GM23338 (cell line): ENCODE measurements around the gene B3GALT5. TPM values are rescaled to one million over a fixed set of nuclear protein-coding genes. Genes with fewer than 3 reads are reported as not detected.
"Not testable (repeated sequence)": the region's sequence is repeated elsewhere in the genome, so short reads cannot be mapped to it uniquely, and the experiment has no call there.

ENCODE experiments used
- ATAC-seq: fragments of 200-7000 bp; cut with Tn5 transposase; 3 replicates; pipeline ENCODE4 v1.9.1; 2020
- DNase-seq: peaks from one replicate; pipeline ENCODE4 v3.0.0-alpha.2; 2015; ENCODE audit warnings: low spot score
- H2AFZ ChIP-seq: fragments of 200-600 bp; sonication (generic); 2 replicates; pipeline ENCODE4 v1.8.0; 2016; ENCODE audit warnings: antibody characterized with exemption, mild to moderate bottlenecking, moderate library complexity
- H3F3A ChIP-seq: fragments of 200-600 bp; sonication (generic); replicated peaks from 2 replicates; pipeline ENCODE4 v1.8.0; 2017; ENCODE audit warnings: antibody characterized with exemption, mixed run types, low read depth
- H3K27ac ChIP-seq: fragments of 200-600 bp; sonication (generic); 2 replicates; pipeline ENCODE4 v1.6.1; 2016; ENCODE audit warnings: low read depth
- H3K27me3 ChIP-seq: fragments of 200-600 bp; sonication (generic); 2 replicates; pipeline ENCODE4 v1.8.0; 2016; ENCODE audit warnings: mild to moderate bottlenecking, mixed run types, moderate library complexity; ENCODE audit not compliant: insufficient read depth
- H3K36me3 ChIP-seq: fragments of 200-600 bp; sonication (generic); 2 replicates; pipeline ENCODE4 v1.8.0; 2016; ENCODE audit warnings: mild to moderate bottlenecking; ENCODE audit not compliant: insufficient read depth
- H3K4me1 ChIP-seq: fragments of 200-600 bp; sonication (generic); 2 replicates; pipeline ENCODE4 v1.8.0; 2016; ENCODE audit warnings: mild to moderate bottlenecking, moderate library complexity; ENCODE audit not compliant: insufficient read depth
- H3K4me2 ChIP-seq: fragments of 200-600 bp; sonication (generic); 2 replicates; pipeline ENCODE4 v1.7.1; 2017; ENCODE audit warnings: mixed run types
- H3K4me3 ChIP-seq: fragments of 200-600 bp; sonication (generic); 2 replicates; pipeline ENCODE4 v1.6.1; 2016; ENCODE audit warnings: mixed run types
- H3K79me2 ChIP-seq: fragments of 200-600 bp; sonication (generic); replicated peaks from 2 replicates; pipeline ENCODE4 v1.8.0; 2017; ENCODE audit warnings: mild to moderate bottlenecking; ENCODE audit not compliant: insufficient read depth
- H3K9me2 ChIP-seq: fragments of 200-600 bp; sonication (generic); 2 replicates; pipeline ENCODE4 v1.8.0; 2017; ENCODE audit not compliant: insufficient read depth
- H4K20me1 ChIP-seq: fragments of 200-600 bp; sonication (generic); replicated peaks from 2 replicates; pipeline ENCODE4 v1.8.0; 2017; ENCODE audit warnings: mild to moderate bottlenecking; ENCODE audit not compliant: insufficient read depth
- H3K27ac Mint-ChIP-seq: 2 replicates; pipeline ENCODE4 v1.8.0; 2020; ENCODE audit warnings: inconsistent platforms, mild to moderate bottlenecking, moderate library complexity, mixed read lengths
- H3K27me3 Mint-ChIP-seq: 3 replicates; pipeline ENCODE4 v1.8.0; 2022; ENCODE audit warnings: low read depth, mild to moderate bottlenecking, moderate library complexity, mixed read lengths, inconsistent platforms; ENCODE audit not compliant: insufficient read depth, poor library complexity
- H3K36me3 Mint-ChIP-seq: 3 replicates; pipeline ENCODE4 v1.8.0; 2021; ENCODE audit warnings: low read depth, mild to moderate bottlenecking, inconsistent platforms, moderate library complexity, mixed read lengths
- H3K4me1 Mint-ChIP-seq: 3 replicates; pipeline ENCODE4 v1.8.0; 2020; ENCODE audit warnings: mild to moderate bottlenecking, inconsistent platforms, mixed read lengths
- H3K4me3 Mint-ChIP-seq: 3 replicates; pipeline ENCODE4 v1.8.0; 2021; ENCODE audit warnings: moderate library complexity, mild to moderate bottlenecking, inconsistent platforms, mixed read lengths
- H3K9me3 Mint-ChIP-seq: 3 replicates; pipeline ENCODE4 v1.8.0; 2020; ENCODE audit warnings: moderate library complexity, mild to moderate bottlenecking, inconsistent platforms, mixed read lengths
- CREB1 ChIP-seq: fragments of 250-450 bp; sonication (Bioruptor Pico); IDR thresholded peaks from 2 replicates; pipeline ENCODE4 v1.5.0; 2020; ENCODE audit warnings: low read depth, mild to moderate bottlenecking, moderate library complexity
- CTCF ChIP-seq, 2 experiments: fragments of 200-600 bp in 1 of 2; sonication (generic) in 1 of 2; conservative IDR thresholded peaks; 2 replicates each; pipeline versions ENCODE4 v1.5.1 to v1.6.1; 2016 to 2017; ENCODE audit warnings: antibody characterized with exemption in 2 of 2, low read depth in 2 of 2, mild to moderate bottlenecking in 2 of 2, moderate library complexity in 1 of 2
- EZH2phosphoT487 ChIP-seq: fragments of 200-600 bp; sonication (generic); IDR thresholded peaks from one replicate; pipeline ENCODE4 v1.8.1; 2018; ENCODE audit warnings: antibody characterized with exemption; ENCODE audit not compliant: unreplicated experiment
- NANOG ChIP-seq: IDR thresholded peaks from 2 replicates; pipeline ENCODE4 v1.6.1; 2016; ENCODE audit warnings: antibody characterized with exemption, borderline replicate concordance
- POLR2AphosphoS5 ChIP-seq: IDR thresholded peaks from 2 replicates; pipeline ENCODE4 v1.6.1; 2016; ENCODE audit warnings: antibody characterized with exemption, low read depth
- STAT1 ChIP-seq: IDR thresholded peaks from one replicate; pipeline ENCODE4 v1.6.1; 2016; ENCODE audit warnings: antibody characterized with exemption; ENCODE audit not compliant: unreplicated experiment
- ZNF114 ChIP-seq: fragments of 250-450 bp; sonication (Bioruptor Pico); IDR thresholded peaks from 2 replicates; pipeline ENCODE4 v1.5.0; 2020; ENCODE audit warnings: mild to moderate bottlenecking, moderate library complexity
- polyA plus RNA-seq: library from polyadenylated mRNA; unstranded; fragments of >200 nt; fragmentation: Nextera tagmentation; extraction: Ambion mirVana; gene quantifications from 2 replicates; pipeline ENCODE4 v1.2.1, GENCODE V29; 2016
- total RNA-seq: library from RNA; depleted of rRNA; stranded (reverse); fragments of >200 nt; shearing (Covaris generic); gene quantifications from 2 replicates; pipeline ENCODE4 v1.2.3, GENCODE V29; 2014

The B3GALT5 gene
- total and polyA plus RNA-seq, 2 experiments from 2014 or later = 6.2 to 37.5 TPM

GRCh38 chr21:39689860-39690259 is 77.1 kb downstream of the B3GALT5 start:
- H4K20me1 ChIP-seq, DNase-seq, H3K9me3 Mint-ChIP-seq, H3K4me3 ChIP-seq, H3K4me3 Mint-ChIP-seq, H3K27ac ChIP-seq, H3K36me3 ChIP-seq, H3K4me2 ChIP-seq, H3K27me3 Mint-ChIP-seq, H3K9me2 ChIP-seq, H3K27ac Mint-ChIP-seq, H2AFZ ChIP-seq, H3K36me3 Mint-ChIP-seq, ATAC-seq, H3K4me1 ChIP-seq, H3K27me3 ChIP-seq, H3F3A ChIP-seq, H3K79me2 ChIP-seq: not testable (repeated sequence)
- peaks cover 18% of the 10 kb centered on the region for H3K4me1 Mint-ChIP-seq

GRCh38 chr21:39690454-39690853 is 77.7 kb downstream of the B3GALT5 start:
- peak; percentile 50; the same call in 2 of the 3 replicates for ATAC-seq
- no peak overlapping the region for H3K4me2 ChIP-seq

GRCh38 chr21:39694750-39695149 is 82.0 kb downstream of the B3GALT5 start:
- Histone ChIP-seq H3K79me2 (no peaks in the 10 kb centered on the region), H3K27me3 (no peaks in the 10 kb centered on the region), H3K36me3 (no peaks in the 10 kb centered on the region), H3K4me2 (no peak overlapping the region), H3K4me1 (peaks cover 12% of the 10 kb centered on the region; the same call in 1 of the 2 replicates), H3K27ac (no peak overlapping the region), H3K9me2 (peaks cover 5% of the 10 kb centered on the region; the same call in 1 of the 2 replicates), H4K20me1 (no peaks in the 10 kb centered on the region), H3K4me3 (no peak overlapping the region), H3F3A (no peaks in the 10 kb centered on the region), H2AFZ (no peak overlapping the region)
- no peak for DNase-seq
- Mint-ChIP-seq H3K4me1 (peaks cover 17% of the 10 kb centered on the region), H3K4me3 (no peak overlapping the region), H3K27me3 (peaks cover 2% of the 10 kb centered on the region), H3K36me3 (peaks cover 5% of the 10 kb centered on the region; the same call in 2 of the 3 replicates), H3K9me3 (no peaks in the 10 kb centered on the region), H3K27ac (no peak overlapping the region)
- ATAC-seq = no peak
- TF ChIP-seq STAT1 (no peak), NANOG (no peak), CTCF (conservative IDR thresholded peaks at IDR 0.05; ENCODE audit: low read depth in 2 of 2) (no peak), POLR2AphosphoS5 (no peak), CREB1 (CRISPR knock-in tag) (no peak), EZH2phosphoT487 (no peak), ZNF114 (no peak)

More at GRCh38 chr21:39690454-39690853, 77.7 kb downstream of the B3GALT5 start:
- H3K4me1 Mint-ChIP-seq = peaks cover 18% of the 10 kb centered on the region
- no peaks in the 10 kb centered on the region for H3K36me3 ChIP-seq
- 0 out of 2 replicates have a peak, but pooled peaks cover 6% of the 10 kb centered on the region for H3K4me1 ChIP-seq
- H4K20me1 ChIP-seq = no peaks in the 10 kb centered on the region
- H3K27ac ChIP-seq = no peak overlapping the region
- H3F3A ChIP-seq = no peaks in the 10 kb centered on the region
- H3K36me3 Mint-ChIP-seq = peaks cover 3% of the 10 kb centered on the region; the same call in 2 of the 3 replicates
- peak; percentile 25 to 55; a peak in 2 of 4 replicates for TF ChIP-seq CTCF (conservative IDR thresholded peaks at IDR 0.05; ENCODE audit: low read depth in 2 of 2)
- TF ChIP-seq EZH2phosphoT487 = no peak
- no peak overlapping the region for H2AFZ ChIP-seq
- H3K27me3 ChIP-seq = no peaks in the 10 kb centered on the region
- H3K79me2 ChIP-seq = no peaks in the 10 kb centered on the region
- H3K9me3 Mint-ChIP-seq = no peaks in the 10 kb centered on the region
- H3K4me3 Mint-ChIP-seq = no peak overlapping the region
- H3K9me2 ChIP-seq = no peaks in the 10 kb centered on the region
- no peak for DNase-seq
- H3K27me3 Mint-ChIP-seq = peaks cover 2% of the 10 kb centered on the region
- no peak overlapping the region for H3K4me3 ChIP-seq
- H3K27ac Mint-ChIP-seq = no peak overlapping the region
